ENCODE measurements around the gene PPP1CA. TPM values are rescaled to one million over a fixed set of nuclear protein-coding genes. Genes with fewer than 3 reads are reported as not detected.

Gene PPP1CA
- total RNA-seq, 3 donors from 2014 or later, result 262 to 265 (median 264) TPM

DNA sequence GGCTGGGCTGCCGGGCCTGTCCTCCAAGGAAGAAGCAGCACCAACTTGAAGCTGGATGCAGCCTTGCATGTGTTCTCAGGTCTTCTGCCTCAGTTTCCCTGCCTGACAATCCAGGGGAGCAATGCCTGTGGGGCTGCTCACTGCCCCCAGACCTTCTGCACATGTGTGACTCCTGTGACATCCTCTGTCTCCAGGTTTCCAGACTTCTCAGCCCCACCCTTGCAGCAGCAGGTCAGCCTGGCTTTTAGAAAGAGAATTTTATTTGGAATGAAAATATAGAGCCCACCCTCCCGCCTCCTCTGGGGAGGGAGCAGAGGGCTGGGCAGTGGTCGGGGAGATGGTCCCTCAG, 36.1 kb upstream of the PPP1CA start:
- H3K27me3 Mint-ChIP-seq (ENCODE audit: low read depth), result no peaks in the 10 kb centered on the region
- peaks cover 69% of the 10 kb centered on the region for H3K4me1 Mint-ChIP-seq (ENCODE audit: low read depth)
- no peaks in the 10 kb centered on the region for H3K9me3 Mint-ChIP-seq
- H3K4me3 Mint-ChIP-seq, result peak overlapping the region; percentile 87
- ATAC-seq, result no peak
- DNase-seq, result no peak
- peaks cover 11% of the 10 kb centered on the region for H3K36me3 Mint-ChIP-seq (ENCODE audit: insufficient read depth)

DNA sequence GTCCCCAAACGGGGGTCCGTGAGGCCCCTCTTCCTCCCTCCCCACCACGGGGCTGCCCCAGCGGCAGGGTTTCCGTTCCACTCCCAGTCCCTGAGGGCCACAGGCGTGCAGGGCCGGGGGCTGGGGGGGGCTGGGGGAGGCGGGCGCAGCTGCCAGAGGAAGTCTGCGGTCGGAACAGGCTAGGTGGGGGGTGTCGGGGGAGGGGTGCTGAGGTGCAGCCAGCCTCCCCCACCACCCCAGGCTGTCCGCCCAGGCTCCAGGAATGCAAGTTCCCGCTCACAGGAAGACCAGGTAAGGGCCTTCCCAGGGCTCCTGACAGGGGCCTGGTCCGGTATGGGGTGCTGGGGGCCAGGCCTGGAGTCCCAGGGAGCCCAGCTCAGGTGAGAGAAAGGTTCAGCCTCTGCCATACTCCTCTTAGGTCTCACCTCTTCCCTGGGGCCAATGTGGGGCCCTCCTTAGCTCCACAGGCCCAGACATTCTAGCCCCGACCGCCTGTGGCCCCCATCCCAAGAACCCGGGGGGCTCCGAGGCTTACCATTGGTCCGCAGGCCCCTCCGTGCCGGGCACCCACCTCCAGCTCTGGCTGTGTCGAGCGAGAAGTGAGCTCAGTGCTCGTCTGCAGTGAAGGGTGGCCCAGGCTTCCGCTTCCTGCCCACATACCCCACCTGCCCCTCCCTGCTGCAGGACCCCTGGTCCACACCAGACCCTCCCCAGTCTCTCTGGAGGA, 35.6 kb upstream of the PPP1CA start, which contains the start of gene PTPRCAP:
TSS of gene PTPRCAP (minus strand) at position 601 of the 727 bp plus-strand sequence. CDS start at position 538, 63 bp downstream.
- Mint-ChIP-seq H3K4me1 (ENCODE audit: low read depth) (peaks cover 68% of the 10 kb centered on the region), H3K27me3 (ENCODE audit: low read depth) (no peaks in the 10 kb centered on the region), H3K9me3 (no peaks in the 10 kb centered on the region), H3K4me3 (peak within 1 kb of the TSS; percentile 87), H3K36me3 (ENCODE audit: insufficient read depth) (peaks cover 13% of the 10 kb centered on the region)
- DNase-seq (peak; percentile 66), ATAC-seq (peak; percentile 24 to 29)

DNA sequence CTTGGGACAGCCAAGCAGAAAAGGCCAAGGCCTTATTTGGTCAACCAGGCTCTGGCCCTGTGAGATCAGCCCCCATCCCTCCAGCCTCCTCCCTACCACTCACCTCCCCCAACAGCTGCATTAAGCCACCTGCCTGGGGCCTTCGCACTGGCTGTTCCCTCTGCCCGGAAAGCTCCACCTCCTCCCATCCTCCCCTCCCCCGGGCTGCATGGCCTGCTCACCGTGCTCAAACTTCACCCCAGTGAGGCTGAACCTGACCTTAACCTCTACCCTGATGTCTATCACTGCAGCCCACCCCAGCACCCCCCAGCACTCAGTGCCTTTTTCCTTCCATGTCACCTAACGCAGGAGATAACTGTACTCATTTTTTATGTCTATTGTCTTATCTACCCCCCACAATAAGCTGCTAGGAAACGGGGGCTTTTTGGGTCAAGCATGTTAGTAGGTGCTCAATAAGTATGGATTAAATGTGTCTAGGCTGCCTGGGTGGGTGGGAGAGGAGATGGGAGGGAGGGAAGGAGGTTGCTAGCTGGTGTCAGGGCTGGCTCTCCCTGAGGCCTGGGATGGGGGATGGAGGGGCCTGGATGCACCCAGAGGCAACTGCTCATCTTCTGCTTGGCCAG, 34.9 kb upstream of the PPP1CA start:
- H3K27me3 Mint-ChIP-seq (ENCODE audit: low read depth), result no peaks in the 10 kb centered on the region
- H3K36me3 Mint-ChIP-seq (ENCODE audit: insufficient read depth), result peaks cover 19% of the 10 kb centered on the region
- H3K4me1 Mint-ChIP-seq (ENCODE audit: low read depth), result peaks cover 69% of the 10 kb centered on the region

DNA sequence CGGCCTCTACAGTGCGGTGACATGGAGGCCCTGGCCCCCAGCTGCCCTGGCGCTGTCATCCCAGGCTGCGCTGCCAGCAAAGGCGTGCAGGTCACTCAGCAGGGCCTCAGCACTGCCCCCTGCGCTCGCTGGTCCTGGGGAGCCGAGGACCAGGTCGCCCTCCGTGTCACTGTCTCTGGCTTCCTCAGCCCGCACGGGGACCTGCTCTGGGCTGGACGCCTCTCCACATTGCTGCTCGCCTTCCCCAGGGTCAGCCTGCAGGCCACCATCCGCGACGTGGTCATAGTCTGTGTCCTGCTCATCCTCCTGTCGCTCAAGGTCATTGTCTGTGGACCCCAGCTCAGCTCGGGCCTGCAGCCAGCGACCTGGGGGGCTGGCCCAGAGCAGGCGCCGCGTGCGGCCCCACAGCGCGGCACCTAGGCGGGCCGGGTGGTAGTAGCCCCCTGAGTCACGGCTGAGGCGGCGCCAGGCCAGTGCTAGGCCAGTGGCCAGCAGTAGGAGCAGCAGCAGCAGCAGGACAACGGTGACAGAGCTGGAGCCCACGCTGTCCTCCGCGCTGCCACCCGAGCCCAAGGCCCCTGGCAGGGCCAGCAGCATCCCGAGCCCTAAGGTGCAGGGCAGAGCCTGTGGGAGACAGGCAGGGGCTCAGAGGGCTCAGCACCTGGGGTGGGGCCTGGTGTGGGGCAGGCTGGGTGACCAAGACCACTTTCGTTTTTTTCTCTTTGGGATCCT, 34.2 kb upstream of the PPP1CA start:
- Mint-ChIP-seq H3K36me3 (ENCODE audit: insufficient read depth) (peaks cover 20% of the 10 kb centered on the region), H3K4me3 (peak overlapping the region; percentile 87), H3K9me3 (no peaks in the 10 kb centered on the region), H3K27me3 (ENCODE audit: low read depth) (no peaks in the 10 kb centered on the region), H3K4me1 (ENCODE audit: low read depth) (peaks cover 66% of the 10 kb centered on the region)
- no peak for DNase-seq
- peak in 1 of 2 donors; percentile 0 for ATAC-seq

More for the DNA sequence above, 34.9 kb upstream of the PPP1CA start:
- Mint-ChIP-seq H3K9me3 (no peaks in the 10 kb centered on the region), H3K4me3 (peak overlapping the region; percentile 87)
- DNase-seq (peak; percentile 55), ATAC-seq (peak; percentile 27 to 31)

DNA sequence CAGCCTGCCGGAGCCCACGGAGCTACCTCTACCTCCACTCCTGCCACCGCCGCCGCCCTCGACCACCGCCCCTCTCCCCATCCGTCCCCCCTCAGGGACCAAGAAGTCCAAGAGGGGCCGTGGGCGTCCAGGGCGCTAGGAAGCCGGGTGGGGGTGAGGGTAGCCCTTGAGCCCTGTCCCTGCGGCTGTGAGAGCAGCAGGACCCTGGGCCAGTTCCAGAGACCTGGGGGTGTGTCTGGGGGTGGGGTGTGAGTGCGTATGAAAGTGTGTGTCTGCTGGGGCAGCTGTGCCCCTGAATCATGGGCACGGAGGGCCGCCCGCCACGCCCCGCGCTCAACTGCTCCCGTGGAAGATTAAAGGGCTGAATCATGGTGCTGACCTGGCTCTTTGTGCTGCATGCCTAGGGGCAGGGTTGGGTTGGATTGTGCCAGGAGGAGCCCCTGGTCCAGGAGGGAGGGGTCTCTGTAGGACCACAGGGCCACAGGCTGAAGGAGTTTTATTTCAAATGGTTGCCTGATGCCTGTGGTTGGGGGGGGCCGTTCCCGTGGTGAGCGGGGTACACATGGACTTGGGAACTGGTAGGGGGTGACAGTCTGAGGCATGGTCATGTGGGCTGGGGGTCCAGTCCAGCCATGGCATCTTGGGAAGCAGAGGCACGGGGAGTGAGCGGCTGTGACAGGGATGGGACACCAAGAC, 33.5 kb upstream of the PPP1CA start:
- H3K36me3 Mint-ChIP-seq (ENCODE audit: insufficient read depth), result peaks cover 20% of the 10 kb centered on the region
- H3K4me1 Mint-ChIP-seq (ENCODE audit: low read depth), result peaks cover 62% of the 10 kb centered on the region
- H3K27me3 Mint-ChIP-seq (ENCODE audit: low read depth), result no peaks in the 10 kb centered on the region
- H3K4me3 Mint-ChIP-seq, result peak overlapping the region; percentile 87
- no peaks in the 10 kb centered on the region for H3K9me3 Mint-ChIP-seq
- ATAC-seq (no peak), DNase-seq (no peak)

DNA sequence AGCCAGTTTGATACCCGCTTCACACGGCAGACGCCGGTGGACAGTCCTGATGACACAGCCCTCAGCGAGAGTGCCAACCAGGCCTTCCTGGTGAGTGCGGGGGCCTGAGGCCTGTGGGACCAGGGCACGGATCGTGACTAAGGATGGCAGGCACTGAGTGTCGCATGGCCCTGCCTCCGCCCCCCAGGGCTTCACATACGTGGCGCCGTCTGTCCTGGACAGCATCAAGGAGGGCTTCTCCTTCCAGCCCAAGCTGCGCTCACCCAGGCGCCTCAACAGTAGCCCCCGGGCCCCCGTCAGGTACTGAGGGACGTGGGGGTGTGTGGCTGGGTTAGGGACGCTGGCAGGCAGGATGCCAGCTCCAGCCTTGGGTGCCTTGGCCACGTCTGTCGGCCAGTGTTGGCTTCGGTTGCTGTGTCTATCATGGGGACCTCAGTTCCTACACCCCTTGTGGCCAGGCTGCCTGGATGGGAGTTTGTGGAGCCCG, 32.8 kb upstream of the PPP1CA start:
- DNase-seq, result no peak
- Mint-ChIP-seq H3K4me3 (peak overlapping the region; percentile 38), H3K9me3 (no peaks in the 10 kb centered on the region), H3K36me3 (ENCODE audit: insufficient read depth) (peaks cover 20% of the 10 kb centered on the region), H3K4me1 (ENCODE audit: low read depth) (peaks cover 55% of the 10 kb centered on the region), H3K27me3 (ENCODE audit: low read depth) (no peaks in the 10 kb centered on the region)
- ATAC-seq, result peak in 1 of 2 donors; percentile 6

DNA sequence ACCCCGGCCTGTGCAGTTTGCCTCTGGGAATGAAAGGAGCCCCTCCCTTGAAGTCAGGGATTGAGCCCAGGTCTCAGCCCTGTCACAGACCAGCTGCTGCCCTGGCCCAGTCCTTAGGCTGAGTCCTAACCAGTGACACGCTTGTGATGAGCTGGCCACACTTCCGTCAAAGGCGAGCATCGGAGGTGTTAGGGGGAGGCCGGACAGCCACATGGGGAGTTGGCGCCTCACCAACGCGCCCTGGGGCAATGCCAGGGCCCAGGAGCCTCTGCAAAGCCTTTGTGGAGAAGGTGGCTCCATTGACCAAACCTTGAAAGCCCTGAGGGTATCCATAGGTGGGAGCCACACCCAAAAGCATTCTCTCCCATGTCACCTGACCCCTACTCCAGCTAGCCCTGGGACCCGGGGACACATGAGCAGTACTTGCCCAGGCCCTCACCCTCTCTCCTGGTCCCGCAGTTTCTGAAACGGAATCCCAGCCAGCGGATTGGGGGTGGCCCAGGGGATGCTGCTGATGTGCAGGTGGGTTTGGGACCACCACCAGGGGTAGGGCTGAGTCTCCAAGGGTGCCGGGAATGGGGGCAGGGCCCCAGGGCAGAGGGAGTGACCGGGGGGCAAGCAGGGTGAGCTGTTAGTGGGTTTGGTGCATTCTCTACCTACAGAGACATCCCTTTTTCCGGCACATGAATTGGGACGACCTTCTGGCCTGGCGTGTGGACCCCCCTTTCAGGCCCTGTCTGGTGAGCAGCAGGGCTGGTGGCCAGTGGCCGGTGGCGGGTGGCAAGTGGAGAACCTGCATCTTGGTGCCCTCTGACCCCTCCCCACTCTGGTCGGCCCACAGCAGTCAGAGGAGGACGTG, 32.1 kb upstream of the PPP1CA start:
- DNase-seq (no peak), ATAC-seq (no peak)
- H3K36me3 Mint-ChIP-seq (ENCODE audit: insufficient read depth), result peaks cover 20% of the 10 kb centered on the region
- no peaks in the 10 kb centered on the region for H3K9me3 Mint-ChIP-seq
- H3K4me3 Mint-ChIP-seq, result peak overlapping the region; percentile 38
- peaks cover 48% of the 10 kb centered on the region for H3K4me1 Mint-ChIP-seq (ENCODE audit: low read depth)
- H3K27me3 Mint-ChIP-seq (ENCODE audit: low read depth), result no peaks in the 10 kb centered on the region

DNA sequence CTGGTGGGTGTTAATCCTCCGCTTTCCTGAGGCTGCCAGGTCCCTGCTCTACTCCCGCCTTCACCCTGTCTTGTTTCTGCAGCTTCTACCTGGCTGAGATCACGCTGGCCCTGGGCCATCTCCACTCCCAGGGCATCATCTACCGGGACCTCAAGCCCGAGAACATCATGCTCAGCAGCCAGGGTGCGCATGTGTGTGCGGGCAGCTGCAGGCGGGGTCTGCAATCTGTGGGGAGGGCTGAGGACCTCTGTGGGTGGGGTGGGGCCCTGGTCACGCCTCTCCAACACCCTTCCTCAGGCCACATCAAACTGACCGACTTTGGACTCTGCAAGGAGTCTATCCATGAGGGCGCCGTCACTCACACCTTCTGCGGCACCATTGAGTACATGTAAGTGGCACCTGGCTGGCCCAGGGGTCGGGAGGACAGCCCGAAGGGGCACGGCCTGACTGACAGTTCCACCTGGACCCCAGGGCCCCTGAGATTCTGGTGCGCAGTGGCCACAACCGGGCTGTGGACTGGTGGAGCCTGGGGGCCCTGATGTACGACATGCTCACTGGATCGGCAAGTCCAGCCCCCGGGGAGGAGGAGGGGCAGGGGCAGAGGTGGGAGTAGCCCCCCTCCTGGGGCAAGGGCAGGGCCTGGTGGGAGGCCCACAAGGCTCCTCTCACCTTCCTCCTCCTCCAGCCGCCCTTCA, 31.1 kb upstream of the PPP1CA start:
- DNase-seq (no peak), ATAC-seq (no peak)
- no peaks in the 10 kb centered on the region for H3K9me3 Mint-ChIP-seq
- H3K27me3 Mint-ChIP-seq (ENCODE audit: low read depth), result no peaks in the 10 kb centered on the region
- no peak overlapping the region for H3K4me3 Mint-ChIP-seq
- peaks cover 20% of the 10 kb centered on the region for H3K36me3 Mint-ChIP-seq (ENCODE audit: insufficient read depth)
- peaks cover 50% of the 10 kb centered on the region for H3K4me1 Mint-ChIP-seq (ENCODE audit: low read depth)

DNA sequence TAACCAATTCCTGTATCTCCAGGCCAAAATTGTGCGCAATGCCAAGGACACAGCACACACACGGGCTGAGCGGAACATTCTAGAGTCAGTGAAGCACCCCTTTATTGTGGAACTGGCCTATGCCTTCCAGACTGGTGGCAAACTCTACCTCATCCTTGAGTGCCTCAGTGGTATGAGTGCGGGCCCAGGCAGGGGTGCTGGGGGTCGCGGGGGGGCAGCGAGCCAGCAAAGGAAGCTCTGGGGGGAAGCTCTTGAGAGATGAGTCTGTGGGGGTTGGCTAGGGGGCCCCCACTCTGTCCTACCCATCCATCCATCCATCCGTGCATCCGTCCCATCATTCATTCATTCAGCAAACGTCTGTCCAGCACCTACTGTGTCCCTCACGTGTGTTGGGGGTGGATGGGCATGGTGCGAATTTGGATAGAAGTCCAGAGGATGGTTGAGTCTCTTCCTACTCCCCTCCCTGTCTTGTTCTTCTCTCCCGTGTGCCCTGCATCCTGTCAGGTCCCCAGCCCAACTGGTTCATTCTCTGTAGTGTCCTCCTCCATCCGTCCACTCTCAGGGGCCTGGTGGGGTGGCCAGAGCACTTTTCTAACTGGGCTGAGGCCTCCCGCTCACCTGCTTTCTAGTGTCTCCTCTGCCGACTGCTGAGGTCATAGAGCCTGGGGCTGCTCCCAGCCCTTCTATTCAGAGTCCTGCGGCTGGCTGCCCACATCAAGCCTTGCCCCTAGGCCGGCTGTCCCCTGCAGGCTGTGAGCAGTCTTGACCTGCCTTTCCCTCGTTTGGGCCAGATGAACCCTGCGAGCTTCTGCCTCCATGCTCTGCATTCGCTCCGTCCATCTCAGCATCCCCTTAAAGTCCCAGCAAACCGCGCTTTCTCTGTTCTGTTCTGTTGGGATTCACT, 29.9 kb upstream of the PPP1CA start:
- H3K4me1 Mint-ChIP-seq (ENCODE audit: low read depth), result peaks cover 52% of the 10 kb centered on the region
- DNase-seq (no peak), ATAC-seq (no peak)
- H3K27me3 Mint-ChIP-seq (ENCODE audit: low read depth), result no peaks in the 10 kb centered on the region
- H3K4me3 Mint-ChIP-seq, result no peak overlapping the region
- H3K9me3 Mint-ChIP-seq, result no peaks in the 10 kb centered on the region
- H3K36me3 Mint-ChIP-seq (ENCODE audit: insufficient read depth), result peaks cover 19% of the 10 kb centered on the region

DNA sequence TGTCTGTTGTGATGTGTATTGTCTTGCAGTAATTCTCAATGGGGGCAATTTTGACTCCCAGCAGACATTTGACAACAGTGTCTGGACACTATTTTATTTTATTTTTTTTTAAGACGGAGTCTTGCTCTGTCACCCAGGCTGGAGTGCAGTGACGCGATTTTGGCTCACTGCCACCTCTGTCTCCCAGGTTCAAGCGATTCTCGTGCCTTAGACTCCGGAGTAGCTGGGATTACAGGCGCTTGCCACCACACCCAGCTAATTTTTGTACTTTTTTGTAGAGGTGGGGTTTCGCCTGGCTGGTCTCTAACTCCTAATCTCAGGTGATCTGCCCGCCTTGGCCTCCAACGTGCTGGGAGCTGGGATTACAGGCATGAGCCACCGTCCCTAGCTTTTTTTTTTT, 28.1 kb upstream of the PPP1CA start:
- ATAC-seq, result no peak
- no peak for DNase-seq
- peaks cover 12% of the 10 kb centered on the region for H3K36me3 Mint-ChIP-seq (ENCODE audit: insufficient read depth)
- peaks cover 42% of the 10 kb centered on the region for H3K4me1 Mint-ChIP-seq (ENCODE audit: low read depth)
- no peaks in the 10 kb centered on the region for H3K9me3 Mint-ChIP-seq
- H3K27me3 Mint-ChIP-seq (ENCODE audit: low read depth), result no peaks in the 10 kb centered on the region
- peak overlapping the region; percentile 94 for H3K4me3 Mint-ChIP-seq

DNA sequence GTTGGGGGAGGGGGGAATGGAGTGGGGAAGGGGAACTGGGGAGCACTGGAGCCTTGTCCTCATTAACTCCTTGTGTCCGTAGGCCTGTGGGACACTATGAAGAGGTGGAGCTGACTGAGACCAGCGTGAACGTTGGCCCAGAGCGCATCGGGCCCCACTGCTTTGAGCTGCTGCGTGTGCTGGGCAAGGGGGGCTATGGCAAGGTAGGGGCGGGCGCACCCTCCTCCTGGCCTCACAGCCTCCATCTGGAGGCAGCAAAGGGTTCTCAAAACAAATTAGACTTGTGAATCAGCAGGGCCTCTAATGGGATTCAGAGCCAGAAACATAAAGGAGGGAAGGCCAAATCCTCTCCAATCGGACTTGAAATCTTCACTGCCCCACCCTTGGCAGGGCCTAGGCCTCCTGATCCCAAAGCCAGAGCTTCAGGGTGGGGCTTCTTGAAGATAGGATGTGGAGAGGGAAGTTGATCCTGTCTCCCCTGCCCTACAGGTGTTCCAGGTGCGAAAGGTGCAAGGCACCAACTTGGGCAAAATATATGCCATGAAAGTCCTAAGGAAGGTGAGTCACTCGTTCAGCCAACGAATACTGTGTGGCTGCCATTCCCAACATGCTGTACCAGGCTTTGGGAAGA, 27.5 kb upstream of the PPP1CA start:
- peaks cover 40% of the 10 kb centered on the region for H3K4me1 Mint-ChIP-seq (ENCODE audit: low read depth)
- H3K4me3 Mint-ChIP-seq, result peak overlapping the region; percentile 94
- DNase-seq (no peak), ATAC-seq (no peak)
- H3K27me3 Mint-ChIP-seq (ENCODE audit: low read depth), result no peaks in the 10 kb centered on the region
- H3K36me3 Mint-ChIP-seq (ENCODE audit: insufficient read depth), result peaks cover 10% of the 10 kb centered on the region
- no peaks in the 10 kb centered on the region for H3K9me3 Mint-ChIP-seq

Data from activated T-cell treated with anti-CD3 and anti-CD28 coated beads, Interleukin-2, amount 50 U/mL, for 4 hours (primary cell).